Measurements from ENCODE around the gene FAN1.
A peak's percentile ranks its signal among the peaks of the same experiment; 100 is the strongest.
"Not testable (repeated sequence)": the region's sequence is repeated elsewhere in the genome, so short reads cannot be mapped to it uniquely, and the experiment has no call there.

Gene FAN1

DNA sequence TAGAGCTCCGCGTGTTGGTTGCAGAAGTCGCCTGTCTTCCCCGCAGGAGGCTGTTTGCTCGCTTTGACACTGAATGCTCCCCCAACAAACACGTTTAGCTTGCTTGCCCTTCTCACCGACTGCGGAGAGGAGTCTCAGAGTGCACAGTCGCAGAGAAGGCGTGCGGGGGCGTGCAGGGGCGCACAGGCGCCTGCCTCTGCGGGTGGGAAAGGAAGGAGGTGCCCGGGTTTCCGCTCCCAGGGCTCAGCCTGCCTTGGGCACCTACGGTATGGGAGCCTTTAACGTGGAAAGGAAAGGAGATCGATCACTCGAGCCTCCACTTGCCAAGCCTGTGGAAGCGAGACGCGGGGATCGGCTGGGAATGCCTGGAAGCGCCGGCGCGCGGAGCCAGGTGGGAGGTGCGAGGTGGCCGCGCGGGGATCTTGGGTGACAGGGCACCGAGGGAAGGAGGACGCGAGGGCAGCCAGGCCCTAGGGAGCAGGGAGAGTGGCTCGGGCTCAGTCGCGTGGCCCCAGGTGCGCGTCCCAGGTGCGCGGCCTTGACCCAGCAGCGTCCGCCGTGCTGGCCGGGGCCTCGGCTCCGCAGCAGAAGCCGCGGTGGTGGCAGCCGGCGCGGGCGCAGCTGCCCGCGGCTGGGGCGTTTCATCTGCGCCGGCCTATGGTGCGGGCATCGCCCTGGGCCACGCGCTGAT, at the start of gene FAN1:
Gene FAN1, plus strand, starts transcription at position 419 of the 691 bp plus-strand sequence. CDS start 749 bp downstream, outside the sequence.
- peak; percentile 64 for DNase-seq (ENCODE audit: low read depth)

DNA sequence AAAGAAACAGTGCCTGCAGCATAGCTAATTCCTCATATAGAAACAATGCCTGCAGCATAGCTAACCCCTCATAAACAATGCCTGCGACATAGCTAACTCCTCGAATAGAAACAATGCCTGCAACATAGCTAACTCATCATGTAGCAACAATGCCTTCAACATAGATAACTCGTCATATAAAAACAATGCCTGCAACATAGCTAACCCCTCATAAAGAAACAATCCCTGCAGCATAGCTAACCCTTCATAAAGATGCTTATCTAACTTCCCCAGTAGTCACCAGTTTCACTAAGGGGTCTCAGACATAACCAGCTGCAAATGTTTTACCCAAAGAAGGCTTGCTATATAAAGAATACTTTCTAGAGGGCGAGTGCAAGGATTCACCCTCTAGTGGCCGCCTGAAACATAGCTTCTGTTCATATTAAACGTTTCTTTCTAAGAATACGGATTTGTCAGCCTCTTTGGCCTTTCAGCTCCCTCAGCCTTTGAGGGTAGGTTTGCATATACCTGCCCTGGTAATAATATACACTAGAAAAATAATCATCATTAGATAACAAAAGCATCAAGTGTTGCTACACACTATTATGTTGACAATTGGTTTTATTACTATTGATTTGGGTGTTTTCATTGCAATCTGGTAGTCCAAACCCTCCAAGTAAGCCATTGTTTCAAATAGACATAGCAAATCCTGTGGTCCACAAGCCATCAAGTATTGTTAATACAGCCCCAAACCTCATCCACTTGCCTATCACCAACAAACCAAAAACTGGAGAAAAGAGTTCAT, 44.4 kb upstream of the FAN1 start:
- no peak for DNase-seq (ENCODE audit: low read depth)

DNA sequence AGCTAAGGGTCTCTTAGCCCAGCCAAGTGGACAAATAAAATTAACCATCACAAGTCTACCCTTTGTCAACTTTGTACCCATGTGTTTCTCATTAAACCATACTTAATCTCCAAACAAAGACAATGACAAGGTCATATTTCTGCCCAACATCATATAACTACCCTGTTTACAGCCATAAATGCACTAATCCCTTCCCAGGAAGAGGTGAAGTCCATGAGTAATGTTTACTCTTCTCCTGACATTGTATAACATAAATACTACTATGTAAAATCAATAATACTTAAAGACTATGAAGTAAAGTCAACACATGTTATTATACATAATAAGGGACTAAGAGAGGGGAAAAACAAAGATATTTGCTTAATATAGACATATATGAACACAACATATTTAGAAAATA, 38.5 kb upstream of the FAN1 start:
- DNase-seq (ENCODE audit: low read depth), result no peak

DNA sequence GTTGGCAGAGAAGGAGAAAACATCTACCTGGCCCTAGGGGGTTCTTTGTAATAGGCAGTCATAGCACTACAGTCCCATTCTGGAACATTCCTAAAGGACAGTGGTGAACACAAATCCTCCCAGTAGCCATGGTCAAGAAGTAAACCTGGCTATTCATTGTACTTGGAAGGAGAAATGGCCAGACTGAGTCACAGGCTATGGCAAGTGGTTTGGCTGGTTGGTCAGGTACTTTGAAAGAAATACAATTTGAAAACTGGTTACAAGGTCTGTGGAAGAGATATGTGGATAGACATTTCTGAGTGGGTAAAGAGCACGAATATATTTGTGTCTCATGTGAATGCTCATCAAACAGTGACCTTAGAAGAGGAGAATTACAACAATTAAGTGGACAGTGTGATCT, 33.0 kb upstream of the FAN1 start:
- no peak for DNase-seq (ENCODE audit: low read depth)

DNA sequence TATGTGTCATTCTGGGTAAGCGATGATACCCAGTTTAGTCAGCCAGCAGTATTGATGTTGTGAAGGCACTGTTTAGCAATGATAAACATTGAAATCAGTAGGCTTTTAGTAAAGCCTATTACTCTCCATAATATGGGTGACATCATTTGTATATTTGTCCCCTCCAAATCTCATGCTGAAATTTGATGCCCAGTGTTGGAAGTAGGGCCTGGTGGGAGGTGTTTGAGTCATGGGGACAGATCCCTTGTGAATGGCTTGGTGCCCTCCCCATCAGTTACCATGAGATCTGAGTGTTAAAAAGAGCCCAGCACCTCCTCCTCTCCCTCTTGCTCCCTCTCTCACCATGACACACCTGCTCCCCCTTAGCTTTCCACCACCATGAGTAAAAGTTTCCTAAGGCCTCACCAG, 31.4 kb upstream of the FAN1 start:
- no peak for DNase-seq (ENCODE audit: low read depth)

DNA sequence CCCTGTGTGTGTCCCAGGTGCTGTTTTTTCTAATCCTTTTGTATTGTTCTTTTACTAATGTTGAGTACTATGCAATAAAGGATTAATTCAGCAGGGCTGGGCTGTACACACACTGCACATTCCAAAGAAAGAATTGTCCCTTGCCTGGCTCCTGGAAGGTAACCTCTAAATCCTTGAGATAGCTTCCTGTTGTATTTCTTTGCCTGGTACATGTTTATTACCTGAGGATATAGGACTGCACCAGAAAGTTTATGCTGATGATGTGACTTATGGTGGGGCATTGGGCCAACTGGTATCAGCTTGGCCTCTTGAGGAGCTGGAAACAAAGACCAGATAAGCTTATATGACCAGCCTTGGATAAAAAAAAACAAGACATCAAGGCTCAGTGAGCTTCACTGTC, 26.6 kb upstream of the FAN1 start:
- no peak for DNase-seq (ENCODE audit: low read depth)

DNA sequence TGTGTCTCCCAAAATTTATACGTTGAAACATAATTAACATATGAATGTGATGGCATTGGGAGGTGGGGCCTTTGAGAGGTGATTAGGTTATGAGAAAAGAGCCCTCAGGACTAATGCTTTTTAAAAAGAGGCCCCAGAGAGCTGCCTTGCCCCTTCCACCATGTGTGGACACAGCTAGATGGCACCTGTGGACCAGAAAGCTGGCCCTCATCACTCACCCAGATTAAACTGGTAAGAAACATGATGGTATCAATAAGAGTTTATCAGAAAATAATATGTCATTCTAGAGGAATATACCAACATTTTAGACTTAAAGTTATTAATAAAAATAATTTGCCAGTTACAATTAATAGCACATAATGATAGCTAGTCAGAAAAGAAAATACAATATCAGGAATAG, 25.2 kb upstream of the FAN1 start:
- DNase-seq (ENCODE audit: low read depth), result no peak

DNA sequence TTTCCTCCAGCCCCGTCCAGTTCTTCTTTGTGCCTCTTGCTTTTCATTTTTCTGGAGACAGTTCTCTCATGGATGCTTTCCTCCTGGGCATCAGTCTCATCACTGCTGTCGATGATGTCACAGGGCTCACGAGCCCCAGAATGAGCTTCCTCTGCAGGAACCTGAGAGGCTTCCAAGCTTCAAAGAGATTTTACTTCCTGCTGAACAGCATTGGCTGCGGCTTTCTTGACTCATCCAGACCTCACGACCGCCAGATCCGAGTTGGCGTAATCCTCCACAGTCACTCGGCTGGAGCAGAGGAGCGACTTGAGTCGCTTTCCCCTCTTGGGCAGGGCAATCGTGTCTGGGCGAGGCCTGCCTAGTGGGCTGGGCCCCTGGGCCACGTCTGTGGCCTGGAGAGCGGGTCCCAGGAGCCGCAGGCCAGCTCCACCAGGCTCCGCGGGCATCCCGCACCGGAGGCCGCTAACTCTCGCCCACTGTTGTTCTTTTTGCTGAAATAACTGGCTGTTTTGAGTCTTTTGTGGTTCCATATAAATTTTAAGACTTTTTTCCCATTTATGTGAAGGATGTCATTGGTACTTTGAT, 20.8 kb upstream of the FAN1 start:
- DNase-seq (ENCODE audit: low read depth), result no peak

DNA sequence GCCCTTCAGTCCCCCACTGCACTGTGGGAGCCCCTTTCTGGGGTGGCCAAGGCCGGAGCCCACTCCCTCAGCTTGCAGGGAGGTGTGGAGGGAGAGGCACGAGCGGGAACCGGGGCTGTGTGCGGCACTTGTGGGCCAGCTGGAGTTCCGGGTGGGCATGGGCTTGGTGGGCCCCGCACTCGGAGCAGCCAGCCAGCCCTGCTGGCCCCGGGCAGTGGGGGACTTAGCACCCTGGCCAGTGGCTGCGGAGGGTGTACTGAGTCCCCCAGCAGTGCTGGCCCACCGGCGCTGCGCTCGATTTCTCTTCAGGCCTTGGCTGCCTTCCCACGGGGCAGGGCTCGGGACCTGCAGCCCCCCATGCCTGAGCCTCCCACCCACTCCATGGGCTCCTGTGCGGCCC, 20.0 kb upstream of the FAN1 start:
- not testable (repeated sequence) for DNase-seq (ENCODE audit: low read depth)

DNA sequence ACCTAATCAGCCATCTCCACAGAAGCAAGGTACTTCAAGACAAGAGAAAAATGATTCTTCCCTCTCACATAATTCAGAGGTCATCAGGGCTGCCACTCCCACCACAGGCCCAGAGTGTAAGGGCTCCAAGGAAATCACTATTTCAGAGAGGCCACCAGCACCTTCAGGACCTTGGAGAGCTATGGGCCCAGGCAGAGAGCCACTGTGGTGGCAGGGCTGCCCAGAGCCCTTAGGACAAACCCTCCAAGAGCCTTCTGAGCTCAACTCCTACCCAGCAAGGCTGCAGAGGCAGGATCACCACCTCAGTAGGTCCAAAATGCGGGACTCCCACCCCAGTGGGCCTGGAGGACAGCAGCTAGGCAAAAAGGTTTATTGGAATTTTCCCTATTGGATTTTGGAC, 17.9 kb upstream of the FAN1 start:
- DNase-seq (ENCODE audit: low read depth), result no peak

DNA sequence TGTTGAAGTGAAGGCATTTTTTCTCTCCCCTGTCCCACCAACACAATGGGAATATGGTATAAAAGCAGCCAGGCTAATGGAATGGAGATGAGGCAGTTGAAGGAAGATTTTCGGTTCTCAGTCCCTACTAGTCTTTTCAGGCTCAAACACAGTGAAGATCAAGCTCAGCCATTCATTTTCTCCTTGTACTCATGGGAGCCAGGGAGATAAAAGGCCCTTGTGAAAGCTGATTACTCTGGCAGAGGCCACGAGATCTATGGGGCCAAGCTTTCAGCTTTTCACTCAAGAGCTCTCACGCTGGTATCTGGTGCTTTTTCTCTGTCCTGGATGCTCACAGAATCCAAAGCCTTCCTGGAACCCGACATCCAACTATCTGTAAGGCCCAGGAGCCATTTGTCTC, 14.5 kb upstream of the FAN1 start:
- no peak for DNase-seq (ENCODE audit: low read depth)

DNA sequence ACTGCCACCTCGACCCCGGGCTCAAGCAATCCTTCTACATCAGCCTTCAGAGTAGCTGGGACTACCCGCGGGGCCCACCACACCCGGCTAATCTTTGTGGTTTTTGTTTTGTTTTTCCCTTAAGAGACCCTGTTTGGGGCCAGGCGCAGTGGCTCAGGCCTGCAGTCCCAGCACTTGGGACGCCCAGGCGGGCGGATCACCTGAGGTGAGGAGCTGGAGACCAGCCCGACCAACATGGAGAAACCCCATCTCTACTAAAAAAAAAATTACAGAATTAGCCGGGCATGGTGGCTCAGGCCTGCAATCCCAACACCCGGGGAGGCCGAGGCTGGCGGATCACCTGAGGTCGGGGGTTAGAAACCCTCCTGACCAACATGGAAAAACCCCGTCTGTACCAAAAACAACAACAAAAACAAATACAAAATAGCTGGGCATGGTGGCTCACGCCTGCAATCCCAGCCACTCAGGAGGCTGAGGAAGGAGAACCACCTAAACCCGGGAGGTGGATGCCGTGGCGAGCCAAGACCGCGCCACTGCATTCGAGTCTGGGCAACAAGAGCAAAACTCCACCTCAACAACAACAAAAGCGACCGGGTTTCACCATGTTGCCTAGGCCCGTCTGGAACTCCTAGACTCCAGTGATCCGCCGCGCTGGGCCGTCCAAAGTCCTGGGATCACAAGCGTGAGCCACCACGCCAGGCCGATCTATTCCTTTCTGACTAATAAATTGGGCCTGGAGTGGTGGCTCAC, 8.1 kb upstream of the FAN1 start:
- DNase-seq (ENCODE audit: low read depth), result no peak

DNA sequence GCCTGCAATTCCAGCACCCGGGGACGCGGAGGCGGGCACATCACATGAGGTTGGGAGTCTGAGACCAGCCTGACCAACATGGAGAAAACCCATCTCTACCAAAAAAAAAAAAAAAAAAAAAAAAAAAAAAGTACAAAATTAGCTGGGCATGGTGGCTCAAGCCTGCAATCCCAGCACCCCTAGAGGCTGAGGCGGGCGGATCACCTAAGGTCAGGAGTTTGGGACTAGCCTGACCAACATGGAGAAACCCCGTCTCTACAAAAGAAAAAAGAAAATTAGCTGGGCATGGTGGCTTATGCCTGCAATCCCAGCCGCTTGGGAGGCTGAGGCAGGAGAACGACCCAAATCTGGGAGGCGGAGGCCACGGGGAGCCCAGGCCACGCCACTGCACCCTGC, 7.5 kb upstream of the FAN1 start:
- DNase-seq (ENCODE audit: low read depth), result no peak

DNA sequence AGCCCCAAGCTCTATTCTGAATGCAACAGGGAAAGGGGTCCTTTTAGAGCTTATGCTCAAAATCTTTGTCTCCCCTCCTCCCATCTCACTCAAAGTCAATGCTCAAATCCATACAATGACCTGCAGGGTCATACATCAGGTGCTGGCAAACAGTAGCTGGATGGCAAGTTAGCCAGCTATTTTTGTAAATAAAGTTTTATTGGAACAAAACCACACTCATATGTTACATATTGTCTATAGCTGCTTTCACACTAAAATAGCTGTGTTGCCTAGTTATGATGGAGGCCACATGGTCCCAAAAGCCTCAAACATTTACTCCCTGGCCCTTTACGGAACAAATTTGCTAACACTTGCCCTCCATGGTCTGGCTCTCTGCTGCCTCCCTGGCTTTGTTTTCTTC, 1.8 kb upstream of the FAN1 start:
- no peak for DNase-seq (ENCODE audit: low read depth)

DNA sequence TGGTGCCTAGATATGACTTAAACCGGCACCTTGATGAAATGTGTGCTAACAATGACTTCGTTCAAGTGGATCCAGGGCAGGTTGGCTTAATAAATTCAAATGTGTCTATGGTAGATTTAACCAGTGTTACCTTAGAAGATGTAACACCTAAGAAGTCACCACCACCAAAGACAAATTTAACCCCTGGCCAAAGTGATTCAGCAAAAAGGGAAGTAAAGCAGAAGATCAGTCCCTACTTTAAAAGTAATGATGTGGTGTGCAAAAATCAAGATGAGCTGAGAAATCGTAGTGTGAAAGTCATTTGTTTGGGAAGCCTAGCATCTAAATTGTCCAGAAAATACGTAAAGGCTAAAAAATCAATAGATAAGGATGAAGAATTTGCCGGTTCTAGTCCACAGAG, 1.1 kb downstream of the FAN1 start:
- no peak for DNase-seq (ENCODE audit: low read depth)

DNA sequence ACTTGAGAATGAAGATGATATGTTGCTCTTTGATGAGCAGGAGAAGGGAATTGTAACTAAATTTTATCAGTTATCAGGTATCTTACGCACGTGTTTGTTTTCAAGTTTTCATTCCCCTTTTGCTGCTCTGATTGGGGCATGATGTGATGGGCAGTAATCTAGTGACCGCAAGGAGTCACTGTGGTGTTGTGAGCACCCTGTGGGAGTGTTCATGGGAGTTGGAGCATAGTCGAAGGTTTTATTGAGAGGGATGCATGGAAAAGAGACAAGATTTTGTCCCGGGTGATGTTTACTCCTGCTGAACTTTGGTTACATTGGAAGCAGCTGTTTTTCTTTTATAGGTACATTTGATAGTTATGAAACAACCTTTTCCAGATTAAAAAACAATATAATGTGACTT, 2.1 kb downstream of the FAN1 start:
- no peak for DNase-seq (ENCODE audit: low read depth)

DNA sequence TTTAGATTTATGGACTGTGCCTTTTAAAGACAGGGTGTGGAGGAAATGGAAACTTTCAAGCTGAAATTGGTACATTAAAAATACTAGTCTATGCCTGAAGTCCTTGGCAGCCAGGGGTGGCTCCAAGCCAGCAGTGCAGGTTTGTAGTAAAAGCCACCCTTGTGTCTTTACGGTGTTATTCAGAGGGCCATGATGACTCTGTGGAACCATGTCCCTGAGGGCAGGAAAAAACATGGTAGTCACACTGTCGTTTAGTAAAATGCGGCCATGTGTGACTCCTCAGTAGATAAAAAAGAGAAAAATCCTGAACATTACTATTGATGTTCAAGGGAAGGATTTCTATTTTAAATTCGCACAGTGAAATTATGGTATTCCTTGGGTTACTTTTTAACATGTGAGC, 2.7 kb downstream of the FAN1 start:
- DNase-seq (ENCODE audit: low read depth), result no peak

DNA sequence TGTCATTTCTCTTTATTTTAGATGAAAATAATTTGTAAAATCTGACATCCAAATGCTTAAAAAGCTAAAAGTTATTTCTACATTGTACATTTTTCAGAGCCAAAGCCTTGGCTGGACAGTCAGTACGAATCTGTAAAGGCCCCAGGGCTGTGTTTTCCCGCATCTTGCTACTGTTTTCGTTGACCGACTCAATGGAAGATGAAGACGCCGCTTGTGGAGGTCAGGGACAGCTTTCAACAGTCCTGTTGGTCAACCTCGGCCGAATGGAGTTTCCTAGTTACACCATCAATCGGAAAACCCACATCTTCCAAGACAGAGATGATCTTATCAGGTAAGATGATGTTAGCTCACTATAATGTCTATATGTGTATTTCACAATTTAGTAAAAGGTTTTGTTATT, 10.0 kb downstream of the FAN1 start:
- DNase-seq (ENCODE audit: low read depth), result no peak

DNA sequence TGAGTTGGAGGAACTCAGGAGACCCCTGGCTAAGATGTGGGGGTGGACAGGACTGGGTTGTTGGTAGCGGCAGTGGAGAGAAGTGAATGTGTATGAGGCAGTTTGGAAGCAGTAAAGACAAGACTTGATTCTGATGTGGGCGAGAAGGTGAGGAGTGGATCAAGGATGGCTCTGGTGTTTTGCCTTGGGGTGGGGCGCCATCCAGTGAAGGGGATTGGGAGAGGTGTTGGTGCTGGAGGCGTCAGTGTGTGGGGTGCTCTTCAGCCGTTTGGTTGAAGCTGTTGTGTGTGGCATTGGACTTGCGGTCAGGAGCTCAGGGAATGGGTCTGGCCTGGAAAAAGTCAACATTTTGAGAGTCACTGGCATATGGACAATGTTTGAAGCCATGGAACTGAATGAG, 13.3 kb downstream of the FAN1 start:
- no peak for DNase-seq (ENCODE audit: low read depth)

DNA sequence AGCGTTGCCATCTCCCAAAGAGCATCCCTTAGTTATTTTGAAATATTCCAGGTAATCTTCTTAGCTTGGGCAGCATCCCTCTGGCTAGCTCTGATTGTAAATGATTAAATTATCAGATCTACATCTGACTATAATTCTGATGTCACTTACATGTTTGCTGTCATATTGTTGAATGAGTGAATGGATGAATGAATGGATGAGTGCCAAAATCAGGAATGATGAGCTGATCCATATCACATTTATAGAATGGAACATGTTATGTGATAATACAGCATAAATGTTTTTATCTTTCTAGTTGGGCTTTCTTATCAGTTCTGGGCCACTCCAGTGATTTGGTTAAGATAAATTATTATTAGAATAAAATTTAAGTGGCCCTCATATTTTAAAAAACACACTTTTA, 14.0 kb downstream of the FAN1 start:
- no peak for DNase-seq (ENCODE audit: low read depth)

DNA sequence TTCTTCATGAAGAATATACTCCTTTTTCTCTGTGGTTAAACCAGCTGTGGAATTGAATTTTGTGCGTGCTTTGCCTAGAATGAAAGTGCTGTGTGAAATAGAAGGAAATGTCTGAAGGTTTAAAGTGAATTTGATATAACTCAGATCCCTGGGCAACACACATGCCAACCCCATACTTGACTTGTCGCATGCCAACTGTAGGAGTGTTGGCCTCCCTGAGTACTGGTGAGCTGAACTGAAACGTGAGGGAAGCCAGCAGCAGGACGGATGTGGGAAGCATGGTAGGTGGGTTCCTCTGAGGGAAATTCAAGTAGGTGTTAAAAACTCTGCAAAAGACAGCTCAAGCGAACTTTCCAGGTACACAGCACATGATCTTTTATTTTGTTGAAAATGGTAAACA, 14.7 kb downstream of the FAN1 start:
- DNase-seq (ENCODE audit: low read depth), result no peak

DNA sequence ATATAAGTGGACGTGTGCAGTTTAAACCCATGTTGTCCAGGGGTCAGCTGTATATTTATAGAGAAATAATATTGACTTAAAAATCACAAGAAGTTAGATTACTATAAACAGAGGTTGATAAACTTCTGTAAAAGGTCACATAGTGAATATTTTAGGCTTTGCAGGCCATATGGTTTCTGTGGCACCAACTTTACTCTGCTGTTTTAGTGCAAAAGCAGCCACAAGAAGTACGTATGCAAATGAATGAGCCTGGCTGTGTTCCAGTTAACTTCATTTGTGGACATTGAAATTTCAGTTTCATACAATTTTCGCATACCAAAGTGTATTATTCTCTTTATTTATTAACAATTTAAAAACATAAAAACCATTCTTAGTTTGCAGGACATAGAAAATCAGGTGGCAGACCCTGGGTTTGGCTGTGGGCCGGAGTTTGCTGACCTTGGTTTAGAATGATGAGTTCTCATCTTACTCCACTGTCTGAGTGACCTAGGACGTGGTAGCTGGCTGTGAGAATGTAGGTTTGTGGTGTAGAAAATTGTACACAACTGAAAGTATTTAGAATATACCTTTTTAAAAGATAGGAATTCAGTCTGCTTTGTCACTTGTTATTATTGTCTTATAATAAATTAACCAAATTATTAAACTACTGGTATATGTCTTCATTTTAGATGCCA, 16.3 kb downstream of the FAN1 start:
- DNase-seq (ENCODE audit: low read depth), result no peak

Data from activated T-cell treated with anti-CD3 and anti-CD28 coated beads for 1 hour (primary cell).